HG03558 (cell line): ENCODE measurements around the gene ZNF468.
"Not testable (repeated sequence)": the region's sequence is repeated elsewhere in the genome, so short reads cannot be mapped to it uniquely, and the experiment has no call there.

Experiments
- ATAC-seq: cut with Tn5 transposase; IDR thresholded peaks from one replicate; pipeline ENCODE4 v1.9.1; 2021; ENCODE audit warnings: moderate number of reproducible peaks; ENCODE audit not compliant: unreplicated experiment; ENCODE audit errors: extremely low read depth

The ZNF468 gene

DNA sequence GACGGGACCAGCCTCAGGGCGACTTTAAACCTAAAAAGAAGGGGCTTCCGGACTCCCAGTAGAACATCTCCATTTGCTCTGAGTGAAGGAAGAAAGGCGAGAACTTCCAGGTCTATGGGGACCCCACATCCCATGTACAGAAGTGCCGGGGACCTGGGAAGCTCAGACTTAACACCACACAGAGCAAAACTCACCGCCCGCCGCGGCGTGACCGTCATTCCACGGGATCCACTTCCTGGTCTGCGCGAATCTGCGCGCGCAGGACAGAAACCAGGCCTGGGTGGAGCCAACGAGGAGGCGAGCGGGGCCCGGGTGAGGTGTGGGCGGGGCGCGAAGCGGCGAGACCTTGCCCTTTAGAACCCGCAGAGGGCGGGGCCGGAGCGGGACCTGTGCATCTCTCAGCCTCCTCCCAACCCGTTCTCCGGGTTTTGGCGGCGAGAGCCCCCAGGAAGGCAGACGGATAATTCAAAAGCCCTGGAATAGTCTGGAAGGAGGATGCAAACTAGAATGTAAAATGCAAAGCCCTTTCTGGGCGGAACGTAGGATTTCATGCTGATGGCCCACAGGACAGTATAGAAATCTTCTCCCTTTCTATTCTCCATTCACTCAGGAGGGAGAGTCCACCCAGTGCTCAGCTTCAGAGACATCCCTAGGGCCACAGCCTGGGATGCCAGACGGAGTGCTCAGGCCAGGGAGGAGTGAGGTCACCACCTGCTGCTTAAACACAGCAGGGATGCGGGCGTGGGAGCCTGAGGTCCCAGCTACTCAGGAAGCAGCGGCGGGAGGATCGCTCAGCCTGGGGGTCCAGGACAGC lies at the start of gene ZNF468:
Gene ZNF468 (minus strand): TSS at position 242 of the 814 bp plus-strand sequence. CDS start 3,347 bp downstream, outside the sequence.
- ATAC-seq = peak; percentile 82

DNA sequence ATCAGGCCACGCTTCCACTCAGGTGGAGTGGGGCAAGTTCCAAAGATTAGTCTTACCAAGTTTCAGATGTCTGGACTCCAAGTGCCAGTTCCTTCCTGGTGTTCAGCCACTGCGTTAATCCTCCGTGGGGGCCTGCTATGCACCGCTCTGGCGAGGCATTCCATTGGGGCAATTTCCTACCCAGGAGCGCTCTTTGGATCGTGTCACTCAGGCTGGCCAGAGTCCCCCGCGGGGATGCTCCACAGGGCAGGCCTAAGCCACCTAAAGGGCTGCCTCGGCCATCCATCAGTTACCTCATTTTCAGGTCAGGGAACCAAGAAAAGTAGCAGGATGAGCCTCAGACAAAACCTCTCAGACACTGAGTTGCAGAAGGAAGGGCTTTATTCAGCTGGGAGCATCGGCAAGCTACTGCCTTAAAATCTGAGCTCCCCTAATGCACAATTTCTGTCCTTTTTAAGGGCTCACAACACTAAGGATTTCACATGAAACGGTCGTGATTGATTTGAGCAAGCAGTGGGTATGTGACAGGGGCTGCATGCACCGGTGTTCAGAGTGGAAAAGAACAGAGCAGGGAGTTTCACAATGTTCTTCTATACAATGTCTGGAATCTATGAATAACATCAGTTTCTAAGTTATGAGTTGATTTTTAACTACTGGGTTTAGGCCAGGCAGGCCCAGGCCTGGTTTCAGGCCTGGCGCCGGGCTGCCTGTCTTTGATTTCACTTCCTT lies 46.8 kb upstream of the ZNF468 start:
- not testable (repeated sequence) for ATAC-seq

DNA sequence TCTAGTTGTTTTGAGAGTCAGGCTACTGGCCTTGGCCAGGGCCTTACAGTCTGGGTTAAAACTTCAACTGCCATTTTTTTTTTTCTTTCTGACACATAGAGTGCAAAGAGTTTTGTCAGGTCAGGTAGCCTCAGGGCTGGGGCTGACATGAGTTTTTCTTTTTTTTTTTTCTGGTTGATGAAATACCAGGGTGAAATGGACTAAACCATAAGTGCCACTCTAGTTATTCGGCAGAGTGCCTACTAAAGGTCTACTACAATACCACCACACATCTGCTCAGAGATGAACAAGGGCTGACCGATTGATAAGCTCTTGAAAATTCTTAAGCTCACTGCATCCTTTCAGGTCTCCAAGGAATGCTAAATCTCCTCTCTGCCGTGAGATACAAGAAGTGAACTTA lies 44.4 kb upstream of the ZNF468 start:
- no peak for ATAC-seq

DNA sequence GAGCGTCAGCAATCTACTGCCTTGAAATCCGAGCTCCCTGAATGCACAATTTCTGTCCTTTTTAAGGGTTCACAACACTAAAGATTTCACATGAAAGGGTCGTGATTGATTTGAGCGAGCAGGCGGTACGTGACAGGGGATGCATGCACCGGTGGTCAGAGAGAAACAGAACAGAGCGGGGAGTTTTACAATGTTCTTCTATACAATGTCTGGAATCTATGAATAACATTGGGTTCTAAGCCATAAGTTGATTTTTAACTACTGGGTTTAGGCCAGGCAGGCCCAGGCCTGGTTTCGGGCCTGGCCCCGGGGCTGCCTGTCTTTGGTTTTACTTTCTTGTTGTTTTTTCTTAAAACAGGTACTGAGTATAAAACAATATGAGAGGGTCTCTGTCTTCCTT lies 41.2 kb upstream of the ZNF468 start:
- ATAC-seq = not testable (repeated sequence)

DNA sequence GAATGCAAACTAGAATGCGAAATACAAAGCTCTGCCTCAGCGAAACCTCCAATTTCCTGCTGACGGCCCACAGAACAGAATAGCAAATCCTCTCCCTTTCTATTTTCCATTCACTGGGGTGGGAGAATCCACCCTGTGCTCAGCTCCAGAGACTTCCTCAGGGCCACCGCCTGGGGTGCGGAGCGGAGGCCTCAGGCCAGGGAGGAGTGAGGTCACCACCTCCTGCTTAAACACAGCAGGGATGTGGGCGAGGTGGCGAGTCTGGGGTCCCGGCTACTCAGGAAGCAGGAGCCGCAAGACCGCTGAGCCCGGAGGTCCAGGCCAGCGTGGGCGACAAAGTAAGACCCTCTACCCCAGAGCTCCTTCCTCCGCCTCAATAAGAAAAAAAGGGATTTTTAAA lies 40.7 kb upstream of the ZNF468 start:
- ATAC-seq = no peak

DNA sequence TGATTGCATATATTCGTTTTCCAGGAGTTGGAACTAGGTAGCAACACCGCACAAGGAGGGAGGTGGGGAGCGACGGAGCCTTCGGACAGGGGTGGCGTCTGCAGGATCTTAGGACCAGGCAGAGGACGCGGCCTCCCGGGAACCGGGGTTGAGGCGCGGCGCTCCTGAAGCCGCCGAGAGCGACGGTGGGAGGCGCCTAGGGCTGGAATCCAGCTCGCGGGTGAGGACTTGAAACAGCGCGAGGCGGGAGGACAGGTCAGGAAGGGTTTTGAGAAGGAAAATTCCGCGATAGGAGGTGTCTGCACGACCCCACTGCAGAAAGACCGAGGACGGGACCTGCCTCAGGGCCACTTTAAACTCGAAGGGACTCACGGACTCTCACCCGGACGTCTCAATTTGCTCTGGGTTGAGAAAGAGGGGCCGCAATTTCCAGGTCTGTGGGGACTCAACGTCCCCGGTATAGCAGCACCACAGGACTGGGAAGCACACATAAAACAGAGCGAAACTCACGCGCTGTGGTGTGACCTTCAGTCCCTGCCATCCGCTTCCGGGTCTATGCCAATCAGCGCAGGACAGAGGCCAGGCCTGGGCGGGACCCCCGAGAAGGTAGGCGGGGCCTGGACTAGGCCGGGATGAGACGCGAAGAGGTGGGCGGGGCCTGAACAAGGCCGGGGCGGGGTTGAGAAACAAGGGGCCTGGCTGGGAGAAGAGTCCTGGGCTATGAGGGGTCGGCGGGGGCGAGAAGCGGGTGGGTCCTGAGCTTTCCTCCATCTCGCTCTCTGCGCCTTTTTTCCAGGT lies 39.9 kb upstream of the ZNF468 start, which contains the start of gene ZNF320:
Gene ZNF320 (minus strand): TSS at position 498 of the 798 bp plus-strand sequence. CDS start 7,380 bp downstream, outside the sequence.
- peak; percentile 80 for ATAC-seq

DNA sequence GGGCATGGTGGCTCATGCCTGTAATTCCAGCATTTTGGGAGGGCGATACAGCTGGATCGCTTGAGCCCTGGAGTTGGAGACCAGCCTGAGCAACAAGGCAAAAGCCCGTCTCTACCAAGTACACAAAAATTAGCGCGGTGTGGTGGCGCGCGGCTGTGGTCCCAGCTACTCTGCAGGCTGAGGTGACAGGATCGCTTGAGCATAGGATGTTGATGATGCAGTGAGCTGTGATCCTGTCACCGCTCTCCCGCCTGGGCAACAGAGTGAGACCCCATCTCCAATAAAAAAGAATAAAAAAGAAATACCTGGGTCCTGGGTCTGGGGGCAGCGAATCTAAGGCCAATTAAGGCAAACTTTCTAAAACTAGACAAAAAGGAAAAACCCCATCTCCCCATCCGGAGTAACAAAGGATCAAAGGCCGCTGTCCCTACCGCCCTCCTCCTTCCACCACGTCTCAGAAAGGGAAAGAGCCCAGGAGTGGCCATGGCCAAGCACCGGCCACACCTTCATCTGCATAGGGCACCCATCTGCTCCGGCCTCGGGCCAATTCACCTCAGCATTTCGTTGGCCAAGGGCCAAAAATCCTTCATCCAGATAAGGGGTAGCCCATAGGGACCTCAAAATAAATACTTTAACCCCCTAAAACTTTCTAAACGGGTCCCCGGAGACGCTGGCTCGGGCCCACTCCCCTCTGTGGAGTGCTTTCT lies 39.2 kb upstream of the ZNF468 start:
- ATAC-seq = no peak

DNA sequence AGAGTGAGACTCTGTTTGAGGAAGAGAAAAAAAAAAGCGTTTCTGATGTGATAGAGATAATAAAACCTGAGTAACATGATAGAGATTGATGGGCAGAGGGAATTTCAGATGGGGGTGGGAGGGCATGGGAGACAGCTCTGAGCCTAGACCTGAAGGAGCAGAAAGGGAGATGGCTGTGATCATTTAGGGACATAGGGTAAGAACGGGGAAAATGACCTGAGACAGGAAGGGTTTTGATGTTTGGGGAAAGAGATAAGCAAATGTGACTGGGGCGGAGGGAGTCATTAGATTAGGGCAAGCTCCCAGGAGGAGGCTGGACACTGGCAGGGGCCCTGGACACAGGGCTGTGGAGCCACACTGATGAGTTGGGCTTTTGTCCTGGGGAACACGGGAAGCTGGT lies 33.9 kb upstream of the ZNF468 start:
- no peak for ATAC-seq

DNA sequence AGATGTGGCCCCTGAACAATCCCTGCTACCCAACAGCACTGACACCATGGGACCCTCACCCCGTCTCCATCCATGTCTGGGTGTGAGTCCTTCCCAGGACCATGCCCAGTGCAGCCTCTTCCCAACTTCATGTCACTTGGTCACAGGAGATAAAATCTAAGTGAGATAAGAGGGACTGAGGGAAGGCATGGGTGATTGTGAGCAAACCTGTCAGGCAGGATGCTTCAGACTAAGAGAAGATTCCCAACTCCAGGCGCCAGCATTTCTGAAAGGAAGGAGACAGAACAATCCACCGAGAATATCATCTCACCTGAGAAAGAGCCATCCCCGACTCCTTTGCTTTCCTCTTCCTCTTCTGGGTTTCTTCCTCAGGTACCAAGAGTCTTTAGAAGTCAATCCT lies 32.5 kb upstream of the ZNF468 start:
- ATAC-seq = no peak

DNA sequence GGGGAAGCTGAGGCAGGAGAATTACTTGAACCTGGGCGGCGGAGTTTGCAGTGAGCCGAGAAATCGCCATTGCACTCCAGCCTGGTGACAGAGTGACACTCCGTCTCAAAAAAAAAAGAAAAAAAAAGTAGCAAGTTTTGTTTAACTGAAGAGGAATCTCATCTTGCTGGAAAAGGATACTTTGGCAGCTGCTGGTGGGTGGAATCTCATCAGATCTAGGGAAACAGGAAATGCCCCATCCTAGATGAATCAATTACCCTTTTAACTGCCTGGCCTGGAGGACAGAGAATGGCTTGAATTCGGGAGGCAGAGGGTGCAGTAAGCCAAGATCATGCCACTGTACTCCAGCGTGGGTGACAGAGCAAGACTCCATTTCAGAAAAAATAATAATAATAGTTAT lies 31.7 kb upstream of the ZNF468 start:
- ATAC-seq = no peak

DNA sequence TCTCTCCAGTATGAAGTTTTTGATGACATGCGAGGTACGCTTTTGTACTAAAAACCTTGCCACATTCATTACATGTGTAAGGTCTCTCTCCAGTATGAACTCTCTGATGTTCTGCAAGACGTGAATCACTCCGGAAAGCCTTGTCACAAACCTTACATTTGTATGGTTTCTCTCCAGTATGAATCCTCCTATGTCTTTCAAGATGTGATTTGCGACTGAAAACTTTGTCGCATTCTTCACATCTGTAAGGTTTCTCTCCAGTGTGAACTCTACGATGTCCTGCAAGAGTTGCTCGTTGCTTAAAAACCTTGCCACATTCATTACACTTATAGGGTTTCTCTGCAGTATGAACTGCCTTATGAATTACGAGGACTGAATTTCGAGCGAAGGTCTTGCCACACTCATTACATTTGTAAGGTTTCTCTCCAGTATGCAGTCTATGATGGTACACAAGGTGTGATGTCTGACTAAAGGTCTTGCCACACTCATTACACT lies 23.5 kb upstream of the ZNF468 start:
- ATAC-seq = no peak

DNA sequence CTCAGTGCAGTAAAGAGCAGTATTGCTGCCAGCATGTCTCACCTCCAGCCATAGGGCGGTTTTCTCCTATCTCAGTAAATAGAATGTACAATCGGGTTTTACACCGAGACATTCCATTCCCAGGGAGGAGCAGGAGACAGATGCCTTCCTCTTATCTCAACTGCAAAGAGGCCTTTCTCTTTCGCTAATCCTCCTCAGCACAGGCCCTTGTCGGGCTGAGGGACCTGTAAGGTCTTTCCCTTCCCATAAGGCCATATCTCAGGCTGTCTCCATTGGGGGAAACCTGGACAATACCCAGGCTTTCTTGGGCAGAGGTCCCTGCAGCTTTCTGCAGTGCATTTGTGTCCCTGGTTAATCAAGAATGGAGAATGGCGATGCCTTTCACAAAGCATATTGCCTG lies 15.6 kb upstream of the ZNF468 start:
- not testable (repeated sequence) for ATAC-seq

DNA sequence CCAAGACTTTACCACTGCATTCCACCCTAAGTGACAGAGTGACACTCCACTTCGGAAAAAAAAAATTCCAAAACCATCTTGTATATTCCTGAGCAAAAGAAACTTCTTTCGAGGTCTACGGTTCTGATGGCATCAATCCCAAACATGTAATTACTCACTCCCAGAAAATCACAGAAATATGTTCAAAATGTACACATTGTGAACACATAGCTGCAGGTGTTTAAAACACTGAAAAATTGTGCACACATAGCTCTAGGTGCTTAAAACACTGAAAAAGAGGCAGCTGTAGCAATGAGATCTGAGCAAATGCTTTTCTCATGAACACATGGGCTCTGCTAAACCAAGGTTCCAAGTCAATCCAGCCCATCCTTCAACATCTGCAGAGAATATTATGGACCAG lies 14.0 kb upstream of the ZNF468 start:
- no peak for ATAC-seq

DNA sequence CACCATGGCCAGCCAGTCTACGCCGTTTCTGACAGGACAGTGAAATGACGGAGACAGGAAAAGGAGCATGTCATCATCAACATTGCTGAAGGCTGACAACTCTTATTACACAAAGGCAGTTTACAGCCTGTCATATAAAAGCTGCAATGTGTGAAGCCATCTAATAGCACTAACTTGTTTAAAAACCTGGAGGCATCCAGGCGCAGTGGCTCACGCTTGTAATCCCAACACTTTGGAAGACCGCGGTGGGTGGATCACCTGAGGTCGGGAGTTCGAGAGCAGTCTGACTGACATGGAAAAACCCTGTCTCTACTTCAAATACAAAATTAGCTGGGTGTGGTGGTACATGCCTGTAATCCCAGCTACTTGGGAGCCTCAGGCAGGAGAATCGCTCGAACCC lies 10.6 kb upstream of the ZNF468 start:
- not testable (repeated sequence) for ATAC-seq

DNA sequence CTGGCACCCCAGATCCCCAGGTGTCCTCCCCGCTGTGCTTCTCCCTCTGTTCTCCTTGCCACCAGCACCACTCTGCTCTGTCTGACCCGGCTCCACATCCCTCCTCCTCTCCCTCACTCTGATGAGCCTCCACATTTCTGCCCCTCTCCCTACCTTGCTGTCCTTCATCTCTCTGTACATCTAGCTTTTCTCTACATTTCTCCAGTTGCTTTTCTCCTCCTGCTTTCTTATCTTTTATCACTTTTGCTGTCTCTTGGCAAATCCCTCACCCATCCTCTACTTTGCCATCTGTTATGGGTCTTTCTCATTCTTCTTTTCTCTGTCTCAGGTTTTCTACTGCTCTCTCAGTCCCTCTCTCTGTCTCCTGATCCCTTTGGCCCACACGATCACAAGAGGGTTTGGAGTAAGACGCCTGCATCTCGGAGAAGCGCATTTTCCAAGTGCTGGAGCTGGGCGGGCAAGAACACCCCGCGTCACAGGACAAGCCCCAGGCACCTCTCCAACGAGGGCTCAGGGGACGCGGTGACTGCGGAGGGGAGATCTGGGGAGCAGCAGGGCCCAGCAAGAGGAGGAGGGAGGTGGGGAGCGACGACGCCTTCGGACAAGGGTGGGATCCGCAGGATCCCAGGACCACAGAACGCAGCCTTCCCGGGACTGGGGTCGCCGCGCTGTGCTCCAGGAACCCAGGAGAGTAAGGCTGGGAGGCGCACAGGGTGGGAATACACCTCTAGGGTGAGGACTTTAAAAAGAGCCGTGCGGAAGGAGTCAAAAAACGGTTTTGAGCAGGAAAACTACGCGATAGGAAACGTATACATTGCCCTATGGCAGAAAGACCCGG lies 660 bp downstream of the ZNF468 start:
- ATAC-seq = not testable (repeated sequence)

DNA sequence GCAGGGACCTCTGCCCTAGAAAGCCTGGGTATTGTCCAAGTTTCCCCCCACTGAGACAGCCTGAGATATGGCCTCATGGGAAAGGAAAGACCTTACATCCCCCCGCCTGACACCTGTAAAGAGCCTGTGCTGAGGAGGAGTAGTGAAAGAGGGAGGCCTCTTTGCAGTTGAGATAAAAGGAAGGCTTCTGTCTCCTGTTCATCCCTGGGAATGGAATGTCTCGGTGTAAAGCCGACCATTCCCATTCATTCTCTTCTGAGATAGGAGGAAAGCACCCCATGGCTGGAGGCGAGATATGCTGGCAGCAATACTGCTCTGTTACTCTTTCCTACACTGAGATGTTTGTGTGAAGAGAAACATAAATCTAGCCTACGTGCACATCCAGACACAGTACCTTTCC lies 10.1 kb downstream of the ZNF468 start:
- ATAC-seq = not testable (repeated sequence)

DNA sequence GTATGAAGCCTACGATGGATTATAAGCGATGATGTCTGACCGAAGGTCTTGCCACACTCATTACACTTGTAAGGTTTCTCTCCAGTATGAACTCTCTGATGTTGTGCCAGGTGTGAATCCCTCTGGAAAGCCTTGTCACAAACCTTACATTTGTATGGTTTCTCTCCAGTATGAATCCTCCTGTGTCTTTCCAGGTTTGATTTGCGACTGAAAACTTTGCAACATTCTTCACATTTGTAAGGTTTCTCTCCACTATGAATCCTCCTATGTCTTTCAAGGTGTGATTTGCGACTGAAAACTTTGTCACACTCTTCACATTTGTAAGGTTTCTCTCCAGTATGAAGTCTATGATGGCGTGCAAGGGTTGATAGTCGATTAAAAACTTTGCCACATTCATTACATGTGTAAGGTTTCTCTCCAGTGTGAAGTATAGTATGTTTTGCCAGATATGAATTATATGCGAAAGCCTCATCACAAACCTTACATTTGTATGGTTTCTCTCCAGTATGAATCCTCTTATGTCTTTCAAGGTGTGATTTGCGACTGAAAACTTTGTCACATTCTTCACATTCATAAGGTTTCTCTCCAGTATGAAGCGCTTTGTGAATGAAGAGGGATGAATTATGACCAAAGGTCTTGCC lies 16.5 kb downstream of the ZNF468 start:
- ATAC-seq = not testable (repeated sequence)

DNA sequence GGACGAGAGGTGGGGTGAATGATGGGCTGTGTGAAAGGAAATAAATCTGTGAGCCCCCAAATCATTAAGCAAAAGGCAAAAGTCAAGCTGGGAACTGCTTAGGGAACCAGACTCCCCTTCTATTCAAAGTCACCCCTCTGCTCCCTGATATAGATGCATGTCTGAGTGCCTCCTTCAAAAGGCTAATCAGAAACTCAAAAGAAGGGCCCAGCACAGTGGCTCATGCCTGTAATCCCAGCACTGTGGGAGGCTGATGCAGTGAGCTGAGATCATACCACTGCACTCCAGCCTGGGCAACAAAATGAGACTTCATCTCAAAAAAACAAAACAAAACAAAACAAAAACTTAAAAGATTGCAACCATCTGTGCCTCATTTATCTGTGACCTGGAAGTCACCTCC lies 23.1 kb downstream of the ZNF468 start:
- ATAC-seq = not testable (repeated sequence)
